ENCODE measurements around the gene TPSB2.
"Not testable (repeated sequence)": the region's sequence is repeated elsewhere in the genome, so short reads cannot be mapped to it uniquely, and the experiment has no call there.

Gene TPSB2

DNA sequence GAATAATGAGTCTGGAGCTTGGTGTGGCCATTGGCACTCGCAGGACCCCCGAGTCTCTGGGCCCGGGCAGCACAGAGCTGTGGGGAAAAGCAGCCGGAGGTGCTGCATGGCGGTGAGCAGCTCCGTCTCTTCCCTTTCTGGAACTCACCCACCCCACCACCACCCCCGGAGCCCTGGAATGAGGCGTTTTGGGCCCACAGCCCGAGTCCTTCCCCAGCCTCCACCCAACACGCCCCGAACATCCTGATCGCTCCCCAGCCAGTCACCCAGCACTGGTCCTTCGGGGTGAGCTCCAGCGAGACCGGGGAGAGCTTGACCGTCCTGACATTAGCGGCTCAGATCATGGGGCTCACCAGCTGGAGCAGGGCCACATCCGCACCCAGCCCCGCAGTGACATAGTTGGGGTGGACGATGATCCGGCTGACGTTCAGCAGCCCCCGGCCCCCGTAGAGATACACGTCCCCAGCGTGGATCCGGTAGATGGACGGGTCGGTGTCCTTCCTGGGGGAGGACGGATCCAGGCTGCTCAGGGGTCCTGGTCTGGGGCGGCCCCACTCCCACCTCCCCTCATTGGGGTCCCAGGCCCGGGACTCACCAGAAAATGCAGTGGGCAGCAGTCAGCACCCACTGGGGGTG is 32.3 kb upstream of the TPSB2 start:
- H3K4me3 ChIP-seq (ENCODE audit: low read depth, low read length): no peak overlapping the region

DNA sequence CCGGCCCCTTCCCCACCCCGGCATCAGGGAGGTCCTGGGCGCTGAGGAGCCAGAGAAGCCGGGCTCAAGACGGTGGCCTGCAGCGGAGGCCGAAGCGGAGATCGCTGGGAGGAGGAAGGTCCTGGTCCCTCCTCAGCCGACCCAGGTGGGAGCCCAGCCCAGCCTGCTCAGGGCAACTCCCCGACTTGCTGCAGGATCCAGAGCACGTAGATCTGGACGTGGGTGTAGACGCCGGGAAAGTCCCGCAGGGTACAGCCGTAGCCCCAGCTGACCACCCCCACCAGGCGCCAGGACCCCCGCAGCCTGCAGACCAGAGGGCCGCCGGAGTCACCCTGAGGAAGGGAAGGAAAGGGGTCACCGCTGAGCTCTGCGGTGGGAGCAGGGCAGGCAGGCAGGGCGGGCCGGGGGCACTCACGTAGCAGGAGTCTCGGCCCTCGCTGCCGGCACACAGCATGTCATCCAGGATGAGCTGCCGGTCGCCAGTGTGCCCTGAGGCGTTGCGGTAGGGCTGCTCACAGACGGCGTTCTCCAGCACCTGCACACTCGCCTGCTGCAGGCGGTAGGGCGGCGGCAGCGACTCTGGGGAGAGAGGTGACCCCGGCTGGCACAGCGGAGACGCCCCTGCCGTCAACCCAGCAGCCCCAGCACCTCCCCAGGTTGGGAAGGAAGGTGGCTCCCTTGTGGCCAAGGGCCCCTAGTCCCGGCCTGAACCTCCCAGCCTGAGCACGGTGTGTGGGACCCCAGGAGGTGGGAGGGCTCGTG is 31.3 kb upstream of the TPSB2 start:
- H3K4me3 ChIP-seq (ENCODE audit: low read depth, low read length): no peak overlapping the region

DNA sequence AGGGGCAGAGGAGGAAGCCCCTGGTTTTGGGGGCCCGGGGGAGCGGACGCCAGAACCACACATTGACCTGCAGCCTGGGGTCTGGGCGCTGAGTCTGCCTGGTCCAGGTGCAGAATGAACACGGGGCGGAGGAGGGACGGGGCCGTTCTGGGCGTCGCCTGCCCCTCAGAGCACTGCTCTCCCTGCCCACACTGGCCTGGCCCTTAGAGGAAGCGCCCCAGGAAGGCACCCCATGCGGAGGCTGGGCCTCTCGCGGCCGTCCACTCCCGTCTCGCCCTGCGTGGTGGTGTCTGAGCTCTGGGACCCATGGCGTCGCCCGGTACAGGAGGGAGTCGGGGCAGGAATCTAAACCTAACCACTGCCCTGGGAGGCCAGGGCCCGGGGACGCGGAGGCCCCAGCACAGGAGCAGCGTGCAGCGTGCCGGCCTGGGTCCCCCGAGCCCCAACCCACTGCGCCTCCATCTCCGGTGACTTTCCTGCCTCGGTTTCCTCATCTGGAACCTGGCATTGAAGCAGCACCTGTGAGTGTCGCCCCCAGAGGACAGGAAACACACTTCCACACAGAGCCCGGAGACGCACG is 30.2 kb upstream of the TPSB2 start:
- H3K4me3 ChIP-seq (ENCODE audit: low read depth, low read length): no peak overlapping the region

DNA sequence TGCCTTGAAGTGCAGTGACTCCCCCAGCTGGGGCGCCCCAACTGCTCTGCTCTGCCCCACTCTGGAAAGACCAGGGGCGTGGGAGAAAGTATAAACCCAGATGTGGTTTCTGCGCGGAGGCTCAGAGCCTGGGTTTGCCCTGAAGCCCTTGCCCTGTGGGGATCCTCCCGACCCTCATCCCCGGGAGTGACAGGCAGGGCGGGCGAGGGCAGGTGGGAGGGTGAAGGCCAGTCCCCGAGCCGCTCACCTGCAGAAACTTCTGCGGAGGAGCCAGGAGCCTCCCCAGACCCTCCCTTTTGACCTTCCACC is 29.7 kb upstream of the TPSB2 start:
- H3K4me3 ChIP-seq (ENCODE audit: low read depth, low read length): no peak overlapping the region

DNA sequence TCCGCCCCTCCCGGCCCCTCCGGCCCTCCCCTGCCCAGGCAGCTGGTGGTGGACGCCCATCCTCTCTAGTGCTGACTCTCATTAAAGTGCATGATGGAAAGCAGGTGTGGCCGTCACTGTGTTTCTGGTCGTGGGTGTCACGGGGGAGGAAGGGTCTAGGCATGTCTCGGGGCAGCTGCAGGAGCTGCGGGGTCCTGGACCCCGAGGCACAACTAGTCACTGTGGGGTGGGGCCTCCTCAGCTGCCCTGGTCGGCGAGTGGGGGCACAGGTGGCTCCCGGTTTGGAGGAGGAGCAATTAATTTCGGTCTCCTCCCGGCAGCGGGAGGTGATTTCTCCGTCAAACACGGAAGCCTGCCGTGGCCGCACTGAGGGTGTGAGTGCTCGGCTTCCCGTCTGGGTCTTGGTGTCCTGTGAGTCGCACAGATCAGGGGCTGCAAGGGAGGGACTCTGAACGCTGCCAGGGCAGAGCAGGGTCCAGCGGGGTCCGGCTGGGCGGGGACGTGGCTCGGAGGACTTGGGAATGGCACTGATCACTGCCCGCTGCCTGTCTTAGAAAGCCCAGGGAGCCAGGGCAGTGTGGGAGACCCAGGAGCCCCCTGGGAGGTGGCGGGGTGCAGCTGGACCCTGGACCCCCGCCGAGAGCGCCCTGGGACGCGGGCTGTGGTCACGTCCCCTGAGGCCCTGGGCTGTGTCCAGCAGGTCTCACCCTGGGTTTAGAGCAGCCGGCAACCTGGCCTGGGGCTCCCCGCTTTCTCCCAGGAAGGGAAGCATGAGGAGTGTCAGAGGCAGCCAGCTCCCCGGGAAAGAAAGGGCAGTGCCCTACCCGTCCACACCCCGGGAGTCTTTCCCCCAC is 29.1 kb upstream of the TPSB2 start:
- H3K4me3 ChIP-seq (ENCODE audit: low read depth, low read length): no peak overlapping the region

DNA sequence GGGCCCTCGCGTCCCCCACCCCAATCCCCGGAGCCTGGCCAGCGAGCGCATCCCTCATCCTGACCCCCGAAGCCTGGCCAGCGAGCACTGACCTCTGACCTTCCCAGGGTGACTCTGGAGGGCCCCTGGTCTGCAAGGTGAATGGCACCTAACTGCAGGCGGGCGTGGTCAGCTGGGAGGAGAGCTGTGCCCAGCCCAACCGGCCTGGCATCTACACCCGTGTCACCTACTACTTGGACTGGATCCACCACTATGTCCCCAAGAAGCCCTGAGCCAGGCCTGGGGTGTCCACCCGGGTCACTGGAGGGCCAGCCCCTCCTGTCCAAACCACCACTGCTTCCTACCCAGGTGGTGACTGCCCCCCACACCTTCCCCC is 28.2 kb upstream of the TPSB2 start:
- no peak overlapping the region for H3K4me3 ChIP-seq (ENCODE audit: low read depth, low read length)

DNA sequence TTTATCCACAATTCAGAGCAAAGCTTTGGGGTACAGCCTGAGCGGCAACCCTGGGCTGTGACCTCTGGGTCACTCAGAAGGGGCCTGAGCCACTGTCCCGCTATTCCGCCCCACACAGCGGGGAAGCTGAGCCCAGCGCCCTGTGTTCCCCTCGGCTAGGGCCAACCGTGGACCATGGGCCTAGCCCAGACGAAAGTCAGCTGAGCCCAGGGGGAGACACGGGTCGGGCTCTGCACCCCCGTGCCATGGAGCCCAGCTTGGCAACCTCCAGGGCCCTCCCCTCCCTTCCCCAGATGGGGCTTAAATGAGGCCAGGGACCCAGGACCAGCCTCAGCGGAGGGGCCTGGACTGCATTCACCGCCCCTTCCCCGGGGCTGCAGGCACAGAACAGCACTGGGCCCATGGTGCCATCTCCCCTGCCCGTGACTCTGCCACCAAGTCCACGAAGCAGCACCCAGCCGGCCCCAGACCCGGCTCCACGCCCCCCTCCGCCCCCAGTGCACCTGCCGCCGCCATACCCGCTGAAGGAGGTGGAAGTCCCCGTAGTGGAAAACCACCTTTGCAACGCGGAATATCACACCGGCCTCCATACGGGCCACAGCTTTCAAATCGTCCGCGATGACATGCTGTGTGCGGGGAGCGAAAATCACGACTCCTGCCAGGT is 27.7 kb upstream of the TPSB2 start:
- no peak overlapping the region for H3K4me3 ChIP-seq (ENCODE audit: low read depth, low read length)

DNA sequence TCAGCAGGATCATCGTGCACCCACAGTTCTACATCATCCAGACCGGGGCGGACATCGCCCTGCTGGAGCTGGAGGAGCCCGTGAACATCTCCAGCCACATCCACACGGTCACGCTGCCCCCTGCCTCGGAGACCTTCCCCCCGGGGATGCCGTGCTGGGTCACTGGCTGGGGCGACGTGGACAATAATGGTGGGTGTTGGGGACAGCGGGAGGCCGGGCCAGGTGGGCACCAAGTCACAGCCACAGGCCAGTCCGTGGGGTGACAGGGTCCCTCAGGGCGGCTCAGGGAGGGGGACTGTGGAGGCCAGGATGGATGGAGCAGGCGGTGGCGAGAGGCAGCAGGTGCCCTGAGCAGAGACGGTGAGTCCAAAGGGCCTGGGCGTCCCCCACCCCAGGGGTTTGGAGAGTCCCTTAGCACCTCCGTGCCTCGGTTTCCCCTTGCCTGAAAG is 26.9 kb upstream of the TPSB2 start:
- no peak overlapping the region for H3K4me3 ChIP-seq (ENCODE audit: low read depth, low read length)

DNA sequence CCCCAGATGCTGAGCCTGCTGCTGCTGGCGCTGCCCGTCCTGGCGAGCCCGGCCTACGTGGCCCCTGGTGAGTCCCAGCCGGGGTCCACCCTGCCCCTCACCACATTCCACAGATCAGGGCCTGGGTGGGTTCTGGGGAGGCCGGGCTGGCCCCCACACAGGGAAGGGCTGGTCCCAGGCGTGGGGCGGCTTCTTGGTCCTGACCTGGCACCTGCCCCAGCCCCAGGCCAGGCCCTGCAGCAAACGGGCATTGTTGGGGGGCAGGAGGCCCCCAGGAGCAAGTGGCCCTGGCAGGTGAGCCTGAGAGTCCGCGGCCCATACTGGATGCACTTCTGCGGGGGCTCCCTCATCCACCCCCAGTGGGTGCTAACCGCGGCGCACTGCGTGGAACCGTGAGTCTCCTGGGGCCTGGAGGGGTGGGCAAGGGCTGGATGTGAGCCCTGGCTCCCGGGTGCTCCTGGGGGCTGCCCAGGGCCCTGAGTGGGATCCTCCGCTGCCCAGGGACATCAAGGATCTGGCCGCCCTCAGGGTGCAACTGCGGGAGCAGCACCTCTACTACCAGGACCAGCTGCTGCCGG is 26.4 kb upstream of the TPSB2 start:
- not testable (repeated sequence) for H3K4me3 ChIP-seq (ENCODE audit: low read depth, low read length)

DNA sequence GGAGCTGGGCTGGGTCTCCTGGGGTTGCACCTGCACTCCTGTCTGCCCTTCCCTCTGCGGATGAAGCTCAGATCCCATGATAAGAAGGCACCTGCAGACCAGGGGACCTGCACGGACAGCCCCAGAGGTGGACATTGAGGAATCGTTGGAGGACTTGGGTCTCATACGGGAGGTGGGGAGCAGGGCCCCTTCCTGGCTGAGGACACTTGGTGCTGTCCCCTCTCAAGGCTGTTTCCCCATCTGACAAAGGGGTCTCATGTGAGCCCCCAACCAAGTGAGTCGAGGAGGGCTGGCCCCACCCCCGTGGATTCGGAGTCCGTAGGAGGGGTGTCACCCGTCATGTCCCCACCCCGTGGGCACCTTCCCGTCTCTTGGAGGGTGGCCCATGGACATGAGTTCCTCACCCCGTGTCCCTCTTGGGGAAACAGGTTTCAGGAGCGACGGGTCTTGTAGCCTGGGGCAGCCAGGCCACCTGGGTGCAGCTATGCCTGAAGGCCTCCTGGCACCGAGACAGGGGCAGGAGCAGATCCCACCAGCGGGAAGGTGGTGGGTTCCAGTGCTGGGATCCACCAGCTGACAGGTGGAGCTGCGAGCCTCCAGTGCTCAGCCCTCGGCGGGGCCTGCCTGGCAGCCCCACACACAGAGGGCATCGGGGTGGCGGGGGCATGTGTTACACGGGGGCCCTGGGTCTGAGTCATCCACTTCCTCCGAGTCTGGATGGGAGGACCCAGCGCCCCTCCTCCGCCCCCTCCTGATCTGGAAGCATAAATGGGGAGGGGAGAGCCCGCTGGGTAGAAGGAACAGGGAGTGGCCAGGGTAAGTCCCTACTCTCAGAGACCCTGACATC is 25.5 kb upstream of the TPSB2 start, which contains the start of gene TPSD1:
Gene TPSD1, plus strand, starts transcription at position 794 of the 847 bp plus-strand sequence. CDS start 212 bp downstream, outside the sequence.
- H3K4me3 ChIP-seq (ENCODE audit: low read depth, low read length): not testable (repeated sequence)

DNA sequence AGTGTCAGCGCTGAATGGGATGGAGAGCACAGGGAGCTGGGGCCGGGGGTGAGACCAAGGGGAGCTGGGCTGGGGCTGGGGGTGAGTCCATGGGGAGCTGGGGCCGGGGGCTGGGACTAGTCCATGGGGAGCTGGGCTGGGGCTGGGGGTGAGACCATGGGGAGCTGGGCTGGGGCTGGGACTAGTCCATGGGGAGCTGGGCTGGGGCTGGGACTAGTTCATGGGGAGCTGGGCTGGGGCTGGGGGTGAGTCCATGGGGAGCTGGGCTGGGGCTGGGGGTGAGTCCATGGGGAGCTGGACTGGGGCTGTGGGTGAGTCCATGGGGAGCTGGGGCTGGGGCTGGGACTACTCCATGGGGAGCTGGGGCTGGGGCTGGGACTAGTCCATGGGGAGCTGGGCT is 24.8 kb upstream of the TPSB2 start:
- not testable (repeated sequence) for H3K4me3 ChIP-seq (ENCODE audit: low read depth, low read length)

DNA sequence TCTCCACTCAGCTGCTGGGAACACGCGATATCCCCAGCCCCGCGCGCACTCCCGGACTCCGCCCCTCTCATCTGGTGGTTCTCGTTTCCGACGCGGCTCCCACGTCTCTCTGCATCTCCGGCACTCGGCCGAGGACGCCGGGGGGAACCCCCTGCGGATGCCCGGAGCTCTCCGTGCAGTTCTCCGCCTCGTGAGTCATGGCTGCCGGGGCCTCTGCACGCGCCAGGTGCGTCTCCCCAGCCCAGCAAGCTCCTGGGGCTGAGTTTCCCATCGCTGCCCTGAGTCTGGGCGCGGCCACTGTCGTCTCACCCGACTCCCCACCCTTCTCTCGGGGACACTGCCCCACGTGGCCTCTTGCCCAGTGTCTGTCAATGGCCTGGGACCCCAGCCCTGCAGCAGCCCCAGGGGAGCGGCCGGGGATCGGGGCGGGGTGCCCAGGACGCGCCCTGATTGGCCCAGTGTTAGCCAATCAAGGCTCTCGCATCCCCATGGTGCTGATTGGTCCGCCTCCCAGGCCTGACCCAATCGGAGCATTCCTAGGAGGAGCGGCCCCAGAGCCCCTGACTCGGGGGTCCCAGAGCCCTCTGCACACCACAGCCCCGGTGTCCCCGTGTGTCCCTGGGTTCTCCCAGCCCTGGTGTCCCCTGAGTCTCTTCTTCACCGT is 23.8 kb upstream of the TPSB2 start:
- not testable (repeated sequence) for H3K4me3 ChIP-seq (ENCODE audit: low read depth, low read length)

DNA sequence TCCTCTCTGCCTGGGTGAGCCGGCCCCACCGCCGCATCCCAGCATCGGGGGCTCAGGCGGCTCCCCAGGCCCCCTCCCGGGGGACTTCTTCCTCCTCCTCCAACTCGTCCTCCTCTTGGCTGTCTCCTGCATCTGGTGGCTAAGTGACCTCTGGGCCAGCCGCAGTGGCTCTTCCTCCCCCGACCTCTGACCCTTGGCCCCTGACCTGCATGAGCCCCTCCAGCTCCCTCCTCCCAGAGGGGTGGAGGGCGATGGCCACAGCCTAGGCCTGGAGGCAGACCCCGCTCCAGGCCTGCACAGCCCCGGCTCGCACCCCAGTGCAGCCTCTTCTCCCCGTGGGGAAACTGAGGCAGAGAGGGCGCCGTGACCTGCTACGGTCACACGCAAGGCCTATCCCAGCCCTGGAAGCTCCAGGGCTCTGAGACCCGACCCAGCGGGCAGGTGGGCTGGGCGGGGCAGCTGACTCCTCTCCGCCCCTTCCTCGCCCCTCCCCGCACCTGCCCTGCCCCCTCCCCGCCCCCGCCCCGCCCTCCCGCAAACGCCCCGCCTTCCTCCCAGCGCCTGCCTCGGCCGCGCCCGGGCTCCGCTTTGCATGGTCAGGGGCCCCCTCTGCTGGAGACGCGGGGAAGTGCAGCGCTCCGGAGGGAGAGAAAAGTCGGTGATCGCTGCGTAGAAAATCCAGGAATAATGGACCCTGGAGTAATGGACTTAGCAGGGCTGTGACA is 19.2 kb upstream of the TPSB2 start:
- not testable (repeated sequence) for H3K4me3 ChIP-seq (ENCODE audit: low read depth, low read length)

DNA sequence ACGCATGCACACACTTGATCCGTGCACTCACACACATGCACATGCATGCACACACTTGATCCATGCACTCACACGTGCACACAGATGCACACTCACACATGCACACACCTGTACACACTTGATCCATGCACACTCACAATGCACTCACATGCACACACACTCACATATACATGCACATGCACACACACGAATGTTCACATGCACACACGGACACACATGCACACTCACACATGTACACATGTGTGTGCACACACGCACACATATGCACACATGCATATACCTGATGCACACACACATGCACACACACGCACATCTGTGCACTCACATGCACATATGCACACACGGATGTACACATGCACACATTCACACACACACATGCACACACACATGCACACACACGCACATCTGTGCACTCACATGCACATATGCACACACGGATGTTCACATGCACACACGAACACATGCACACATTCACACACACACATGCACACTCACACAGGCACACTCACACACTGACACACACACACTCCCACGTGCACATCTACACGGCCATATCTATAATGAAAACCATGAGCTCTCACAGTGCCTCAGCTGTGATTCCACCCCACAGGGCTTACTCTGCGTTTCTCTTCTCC is 18.0 kb upstream of the TPSB2 start:
- H3K4me3 ChIP-seq (ENCODE audit: low read depth, low read length): not testable (repeated sequence)

DNA sequence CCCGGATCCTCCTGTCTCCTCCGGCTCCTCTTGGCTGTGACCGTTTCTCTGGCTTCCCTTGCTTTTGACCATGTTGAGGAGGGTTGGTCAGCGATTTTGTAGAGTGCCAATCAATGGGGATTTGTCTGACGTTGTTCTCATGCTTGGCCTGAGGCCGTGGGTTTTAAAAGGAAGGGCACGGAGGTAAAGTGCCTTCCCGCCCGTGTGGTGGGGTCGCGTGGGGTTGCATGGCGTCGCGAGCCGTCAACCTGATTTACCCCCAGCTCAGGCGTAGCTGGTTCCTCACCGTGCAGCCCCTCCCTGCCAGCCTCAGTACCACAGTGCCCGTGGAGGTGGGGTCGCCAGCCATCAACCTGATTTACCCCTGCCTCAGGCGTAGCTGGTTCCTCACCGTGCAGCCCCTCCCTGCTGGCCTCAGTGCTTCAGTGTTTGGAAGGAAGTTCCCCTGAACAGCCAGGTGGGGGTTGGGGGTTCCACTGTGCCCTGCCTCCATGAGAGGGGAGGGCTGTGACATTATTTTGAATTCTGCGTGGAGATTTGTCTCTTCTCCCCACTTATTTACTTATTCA is 15.6 kb upstream of the TPSB2 start:
- H3K4me3 ChIP-seq (ENCODE audit: low read depth, low read length): no peak overlapping the region

DNA sequence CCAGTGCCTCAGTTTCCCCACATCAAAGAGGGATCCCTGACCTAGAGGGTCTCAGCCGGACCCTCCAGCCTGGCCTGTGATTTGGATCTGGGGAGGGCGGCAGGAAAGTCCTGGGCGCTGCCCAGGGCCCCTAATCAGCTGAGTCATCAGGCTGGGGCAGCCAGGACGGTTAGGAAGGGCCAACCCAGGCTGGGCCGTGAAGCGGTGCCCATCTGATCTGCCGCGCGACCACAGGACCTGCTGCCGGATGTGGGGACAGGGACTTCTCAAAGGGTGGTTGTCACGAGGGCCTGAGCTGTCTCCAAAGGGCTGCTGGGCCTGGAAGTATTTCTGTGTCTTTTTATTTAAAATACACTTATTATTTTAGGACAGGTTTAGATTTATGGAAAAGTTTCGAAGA is 14.9 kb upstream of the TPSB2 start:
- no peak overlapping the region for H3K4me3 ChIP-seq (ENCODE audit: low read depth, low read length)

DNA sequence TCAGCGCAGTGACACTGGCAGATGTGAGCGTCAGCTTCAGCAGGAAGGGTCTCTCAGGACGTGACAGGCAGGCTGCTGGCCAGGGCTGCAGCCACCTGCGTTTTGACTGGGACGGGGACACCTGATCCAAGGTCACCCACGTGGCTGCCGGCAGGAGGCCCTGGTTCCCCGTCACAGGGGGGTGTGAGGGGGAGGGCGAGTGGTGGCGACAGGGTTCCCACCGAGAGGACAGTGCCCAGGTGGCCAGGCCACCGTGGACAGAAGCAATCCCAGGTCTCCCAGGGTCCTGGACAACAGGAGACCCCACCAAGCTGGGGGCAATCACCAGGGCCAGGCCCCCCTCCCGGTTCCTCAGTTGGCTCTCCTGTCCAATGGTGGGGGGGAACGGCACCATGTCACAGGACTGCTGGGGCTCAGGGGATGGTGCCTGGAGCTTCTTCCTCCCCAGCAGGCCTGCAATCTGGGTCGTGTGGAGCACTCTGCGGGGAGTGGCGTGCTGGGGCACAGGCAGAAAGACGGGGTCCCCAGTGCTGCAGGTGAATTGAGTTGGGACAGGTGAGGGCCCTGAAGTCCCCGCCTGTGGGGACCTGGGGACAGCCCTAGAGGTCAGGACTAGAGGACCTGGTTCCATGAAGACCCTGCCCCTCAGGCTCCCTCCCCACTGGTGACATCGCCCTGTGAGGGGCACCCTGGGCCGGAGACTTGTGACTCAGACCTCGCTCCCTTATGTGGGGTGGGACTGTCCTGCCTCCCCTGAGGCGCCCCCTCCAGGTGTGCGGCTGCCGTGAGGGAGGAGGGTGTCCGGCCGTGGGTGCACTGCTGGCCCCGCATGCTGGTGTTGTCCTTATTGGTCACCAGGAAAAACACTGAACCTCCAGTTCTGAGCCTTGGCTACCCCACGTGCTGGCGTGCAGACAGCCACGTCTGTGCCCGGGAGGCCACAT is 14.2 kb upstream of the TPSB2 start:
- not testable (repeated sequence) for H3K4me3 ChIP-seq (ENCODE audit: low read depth, low read length)
